NOMO-1 treated with dmso at 0.1 percent for 144 hours (cell line): ENCODE measurements around the gene NMT1.

Experiments
- DNase-seq: peaks from one replicate; lab custom pipeline; 2025; ENCODE audit not compliant: unreplicated experiment; lab: John Stamatoyannopoulos, UW

The NMT1 gene

GRCh38 chr17:45060797-45061605, at the start of gene NMT1:
TSS of gene NMT1 (plus strand) at chr17:45061317. CDS start at chr17:45061330, 13 bp downstream.
- DNase-seq: peak; percentile 99

GRCh38 chr17:45011767-45012166, 49.4 kb upstream of the NMT1 start:
- no peak for DNase-seq

GRCh38 chr17:45013021-45013997, 47.8 kb upstream of the NMT1 start:
- DNase-seq: no peak

GRCh38 chr17:45016237-45016636, 44.9 kb upstream of the NMT1 start:
- no peak for DNase-seq

GRCh38 chr17:45016823-45017222, 44.3 kb upstream of the NMT1 start:
- no peak for DNase-seq

GRCh38 chr17:45018514-45018847, 42.6 kb upstream of the NMT1 start:
- DNase-seq: no peak

GRCh38 chr17:45018848-45019711, 42.0 kb upstream of the NMT1 start:
- DNase-seq: peak; percentile 47

GRCh38 chr17:45020354-45021138, 40.6 kb upstream of the NMT1 start:
- DNase-seq: no peak

- peak; percentile 38 for DNase-seq
These were observed 39.4 kb upstream of the NMT1 start for GRCh38 chr17:45021607-45022287.

- no peak for DNase-seq
These were observed 38.8 kb upstream of the NMT1 start for GRCh38 chr17:45022288-45022648.

- DNase-seq: no peak
These were observed 38.3 kb upstream of the NMT1 start for GRCh38 chr17:45022655-45023339.

- DNase-seq: no peak
These were observed 32.0 kb upstream of the NMT1 start for GRCh38 chr17:45029096-45029495.

GRCh38 chr17:45029758-45030423, 31.2 kb upstream of the NMT1 start:
- no peak for DNase-seq

- no peak for DNase-seq
These were observed 30.4 kb upstream of the NMT1 start for GRCh38 chr17:45030733-45031132.

- DNase-seq: no peak
These were observed 29.6 kb upstream of the NMT1 start for GRCh38 chr17:45031231-45032173.

- no peak for DNase-seq
These were observed 29.0 kb upstream of the NMT1 start for GRCh38 chr17:45032174-45032541.

- no peak for DNase-seq
These were observed 26.5 kb upstream of the NMT1 start for GRCh38 chr17:45034599-45034998.

- no peak for DNase-seq
These were observed 25.3 kb upstream of the NMT1 start for GRCh38 chr17:45035848-45036247.
